GM18861 (cell line): ENCODE data around the gene TBC1D4.
"Not testable (repeated sequence)": the region's sequence is repeated elsewhere in the genome, so short reads cannot be mapped to it uniquely, and the experiment has no call there.

ENCODE experiments used
- ATAC-seq: cut with Tn5 transposase; IDR thresholded peaks from one replicate; pipeline ENCODE4 v1.9.1; 2021; ENCODE audit not compliant: unreplicated experiment

The TBC1D4 gene

DNA sequence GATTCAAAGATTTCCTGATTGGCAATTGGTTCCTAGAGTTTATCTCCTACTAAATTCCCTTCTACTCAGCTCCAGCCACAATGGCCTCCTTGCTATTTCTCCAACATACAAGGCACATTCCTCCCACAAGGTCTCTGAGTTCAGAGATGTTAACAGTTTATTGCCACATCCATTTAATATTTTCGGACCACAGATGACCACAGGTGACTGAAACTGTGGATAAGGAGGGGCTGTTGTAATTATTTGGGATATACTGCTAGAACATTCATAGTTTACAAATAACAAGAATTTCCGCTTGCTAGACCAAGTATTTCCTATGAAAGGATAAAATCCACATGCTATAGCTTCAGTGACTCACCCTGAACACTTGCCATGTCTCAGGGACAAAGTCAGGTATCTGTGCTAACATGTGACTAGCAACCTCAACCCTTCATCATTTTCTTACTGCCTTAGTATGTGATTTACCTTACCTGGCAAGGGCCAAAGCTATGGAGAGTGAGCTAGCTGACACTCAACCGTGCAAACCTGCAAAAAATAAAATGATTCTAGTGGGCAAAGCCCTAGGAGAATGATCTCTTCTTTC lies 117.7 kb downstream of the TBC1D4 start:
- no peak for ATAC-seq

DNA sequence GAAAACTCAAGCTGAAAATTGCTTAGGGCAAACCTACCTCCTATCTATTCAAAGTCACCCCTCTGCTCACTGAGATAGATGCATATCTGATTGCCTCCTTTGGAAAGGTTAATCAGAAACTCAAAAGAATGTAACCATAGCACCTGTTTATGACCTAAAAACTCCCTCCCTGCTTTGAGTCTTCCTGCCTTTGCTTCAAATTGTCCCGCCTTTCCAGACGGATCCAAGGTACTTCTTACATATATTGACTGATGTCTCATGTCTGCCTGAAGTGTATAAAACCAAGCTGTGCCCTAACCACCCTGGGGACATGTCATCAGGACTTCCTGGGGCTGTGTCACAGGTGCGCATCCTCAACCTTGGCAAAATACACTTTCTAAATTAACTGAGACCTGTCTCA lies 118.6 kb downstream of the TBC1D4 start:
- ATAC-seq: no peak

DNA sequence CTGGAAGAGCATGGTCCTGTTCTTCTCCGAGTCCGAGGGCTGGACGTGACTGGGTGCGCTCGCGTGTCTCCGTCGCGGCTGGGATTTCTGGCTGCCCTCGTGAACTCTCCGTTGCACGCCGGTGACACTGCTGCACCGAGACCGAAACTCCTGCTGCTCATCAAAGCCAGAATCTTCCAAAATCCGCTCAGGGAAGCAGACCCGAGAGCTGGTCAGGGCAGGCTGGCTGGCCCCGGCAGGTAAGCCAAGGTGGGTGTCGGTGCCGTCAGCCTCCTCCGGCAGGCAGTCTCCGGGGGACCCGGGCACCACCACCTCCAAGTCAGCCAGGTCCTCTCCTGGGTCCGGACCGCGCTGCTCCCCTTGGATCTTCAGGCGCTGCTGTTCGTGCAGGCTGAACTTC lies 119.9 kb downstream of the TBC1D4 start:
- no peak for ATAC-seq

DNA sequence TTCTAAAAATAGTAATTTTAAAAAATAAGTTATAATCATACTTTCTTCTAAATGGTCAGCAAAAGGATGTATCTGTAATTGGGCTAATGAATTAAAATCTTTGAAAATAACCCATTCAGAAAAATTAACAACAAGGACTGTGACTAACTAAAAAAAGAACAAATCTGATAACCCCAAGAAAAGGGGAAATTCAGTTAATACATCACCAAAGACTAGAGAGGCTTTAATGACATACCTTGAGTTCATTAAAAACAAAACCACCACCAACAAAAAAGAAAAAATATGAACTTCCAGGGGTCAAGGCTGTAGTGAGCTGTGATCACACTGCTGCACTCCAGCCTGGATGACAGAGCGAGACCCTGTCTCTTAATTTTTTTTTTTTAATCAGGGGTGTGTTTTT lies 121.8 kb downstream of the TBC1D4 start:
- ATAC-seq: peak; percentile 63

DNA sequence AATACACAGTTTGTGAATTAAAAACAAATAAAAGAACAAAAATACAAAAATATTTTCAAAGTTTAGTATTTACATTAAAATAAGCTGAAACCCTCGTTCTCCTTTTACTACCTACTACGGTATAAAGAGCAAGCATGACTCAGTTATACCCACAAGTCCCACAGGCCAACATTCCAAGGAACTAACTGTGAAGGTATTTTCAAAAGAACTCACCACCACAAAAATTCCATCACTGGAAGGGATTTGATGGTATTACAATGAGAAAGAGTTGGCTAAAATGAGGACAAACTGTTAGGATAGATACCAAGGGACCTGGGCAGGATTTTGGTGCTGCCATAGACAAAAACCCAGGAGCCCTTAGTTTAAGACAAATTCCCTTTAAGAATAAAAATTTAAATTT lies 122.7 kb downstream of the TBC1D4 start:
- no peak for ATAC-seq

DNA sequence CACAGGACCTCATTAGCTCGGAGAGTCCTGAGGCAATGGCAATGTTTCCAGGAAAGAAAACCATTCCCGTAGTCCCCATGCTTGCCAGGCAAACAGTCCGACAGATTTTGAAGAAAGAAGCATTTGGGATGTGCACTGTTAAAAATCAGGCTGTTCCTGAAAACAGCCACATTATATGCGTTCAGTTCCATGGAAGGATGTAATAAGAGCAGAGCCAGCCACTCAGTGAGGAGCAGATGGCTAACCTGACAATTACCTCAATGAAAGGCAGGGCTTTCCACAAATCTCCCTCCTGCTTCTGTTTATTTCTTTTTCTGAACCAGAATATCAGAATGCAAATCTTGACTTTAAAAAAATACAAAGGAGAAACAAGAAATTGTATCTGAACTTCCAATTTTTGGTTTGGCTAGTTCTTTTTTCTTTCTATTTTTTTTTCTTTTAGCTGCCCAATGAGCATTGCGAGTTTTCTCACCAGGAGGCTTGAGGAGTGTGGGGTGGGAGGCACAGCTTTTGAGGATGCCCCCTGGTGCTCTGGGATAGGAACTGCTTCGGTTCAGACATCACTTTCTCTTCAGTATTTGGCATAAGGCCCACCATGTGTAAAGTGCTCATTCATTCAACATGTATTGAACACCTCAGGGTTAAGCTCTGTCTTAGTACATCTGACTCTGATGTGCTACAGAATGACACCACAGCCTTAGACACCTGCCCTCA lies 124.2 kb downstream of the TBC1D4 start:
- peak; percentile 69 for ATAC-seq

DNA sequence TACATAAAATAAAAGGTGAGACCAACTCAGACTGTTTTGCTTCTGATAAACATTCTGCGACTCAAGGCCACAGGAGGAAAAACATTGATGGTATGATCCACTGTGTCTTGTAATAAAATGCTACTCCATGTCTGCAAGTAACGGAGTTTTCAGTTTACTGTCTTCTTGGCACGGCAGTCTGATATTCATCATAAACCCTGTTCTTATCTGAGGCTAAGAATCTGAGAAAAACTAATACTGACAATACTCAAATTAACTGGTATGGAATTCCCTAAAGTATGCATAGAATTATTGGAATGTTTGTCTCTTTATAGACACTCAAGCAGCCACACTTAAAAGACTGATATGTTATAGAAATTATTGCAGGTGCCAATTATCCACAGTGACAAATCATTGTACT lies 125.5 kb downstream of the TBC1D4 start:
- ATAC-seq: no peak

DNA sequence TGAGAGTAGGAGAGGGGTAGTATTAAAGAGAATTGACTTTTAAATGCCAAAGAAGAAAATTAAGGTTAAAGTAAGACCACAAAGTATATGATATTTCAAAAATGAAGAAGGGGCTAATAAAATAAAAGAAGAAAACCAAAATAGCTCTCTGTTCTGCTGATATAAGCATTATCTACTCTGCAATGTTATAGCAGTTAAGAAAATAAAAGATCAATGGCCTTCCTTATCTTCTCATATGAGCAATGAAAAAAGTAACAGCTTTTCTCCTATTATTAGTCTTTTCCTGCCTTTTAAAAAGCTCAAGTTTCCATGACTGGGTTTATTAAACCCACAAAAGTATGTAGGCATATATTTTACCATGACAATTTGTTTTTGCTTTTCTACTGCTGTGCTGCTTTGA lies 126.4 kb downstream of the TBC1D4 start:
- ATAC-seq: no peak

DNA sequence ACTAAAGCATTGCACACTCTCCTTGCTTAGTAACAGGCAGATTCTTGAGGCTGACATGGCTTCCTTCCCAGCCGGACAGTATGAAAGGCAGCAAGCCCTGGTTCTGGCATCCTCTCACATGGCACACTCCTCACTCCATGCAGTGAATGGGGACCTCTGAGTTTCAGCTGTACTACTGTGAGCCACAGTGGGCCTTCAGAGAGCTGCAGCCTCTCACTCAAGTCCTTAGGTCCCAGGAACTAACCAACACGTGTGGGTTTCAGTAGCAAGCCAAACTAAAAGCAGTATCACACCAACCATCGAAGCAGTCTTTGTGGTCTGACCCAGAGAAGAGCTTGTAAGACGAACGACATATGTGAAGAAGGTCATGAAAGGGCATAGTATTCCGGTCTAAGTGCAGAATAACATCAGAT lies 128.2 kb downstream of the TBC1D4 start:
- ATAC-seq: peak; percentile 51

DNA sequence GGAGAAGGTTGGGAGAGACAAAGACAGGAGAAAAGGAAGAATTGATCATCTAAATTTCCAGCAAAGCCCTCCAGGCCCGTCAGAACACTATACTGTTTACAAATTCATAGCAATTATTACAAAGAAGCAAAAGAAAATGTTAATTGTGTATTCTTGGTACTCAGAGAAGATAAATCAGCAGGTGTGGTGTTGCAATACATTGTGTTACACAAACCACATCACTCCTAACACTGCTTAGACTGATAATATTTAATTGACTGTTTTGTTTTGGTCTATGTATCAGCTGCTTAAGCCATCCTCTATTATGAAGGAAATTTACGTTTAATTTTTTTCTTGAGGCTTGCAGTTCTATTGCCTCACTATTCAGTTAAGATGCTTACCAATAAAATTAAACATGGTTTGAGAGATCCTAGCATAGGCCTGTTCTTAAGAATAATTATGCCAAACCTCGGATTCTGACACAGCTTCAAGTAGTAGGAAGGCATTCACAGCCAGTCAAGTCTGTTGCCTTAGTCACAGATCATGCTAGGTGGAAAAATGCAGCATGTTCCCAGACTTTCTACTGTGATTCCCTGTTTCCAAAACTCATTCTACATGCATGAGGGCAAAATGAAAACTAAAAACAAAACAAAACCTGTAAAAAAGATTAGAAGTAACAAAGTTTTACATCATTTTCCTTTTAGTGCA lies 129.2 kb downstream of the TBC1D4 start:
- no peak for ATAC-seq

DNA sequence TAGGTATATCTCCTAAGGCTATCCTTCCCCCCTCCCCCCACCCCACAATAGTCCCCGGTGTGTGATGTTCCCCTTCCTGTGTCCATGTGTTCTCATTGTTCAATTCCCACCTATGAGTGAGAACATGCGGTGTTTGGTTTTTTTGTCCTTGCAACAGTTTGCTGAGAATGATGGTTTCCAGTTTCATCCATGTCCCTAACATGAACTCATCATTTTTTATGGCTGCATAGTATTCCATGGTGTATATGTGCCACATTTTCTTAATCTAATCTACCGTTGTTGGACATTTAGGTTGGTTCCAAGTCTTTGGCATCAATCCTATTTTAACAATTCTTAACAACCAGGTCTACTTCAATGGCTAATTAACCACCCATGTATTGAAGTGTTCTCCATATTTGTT lies 130.4 kb downstream of the TBC1D4 start:
- not testable (repeated sequence) for ATAC-seq

DNA sequence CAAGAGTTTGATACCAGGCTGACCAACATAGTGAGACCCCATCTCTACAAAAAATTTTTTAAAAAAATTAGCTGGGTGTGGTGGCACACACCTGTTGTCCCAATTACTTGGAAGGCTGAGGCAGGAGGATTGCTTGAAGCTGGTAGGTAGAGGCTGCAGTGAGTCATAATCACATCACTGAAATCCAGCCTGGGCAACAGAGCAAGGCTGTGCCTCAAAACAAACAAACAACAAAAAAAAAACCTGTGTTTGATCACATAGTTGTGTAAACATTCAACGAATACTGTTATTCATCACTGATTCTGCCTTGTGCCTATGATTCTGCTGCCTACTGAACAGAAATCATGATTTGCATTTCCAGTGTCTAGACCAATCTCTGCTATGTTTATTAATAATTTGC lies 134.0 kb downstream of the TBC1D4 start:
- no peak for ATAC-seq

DNA sequence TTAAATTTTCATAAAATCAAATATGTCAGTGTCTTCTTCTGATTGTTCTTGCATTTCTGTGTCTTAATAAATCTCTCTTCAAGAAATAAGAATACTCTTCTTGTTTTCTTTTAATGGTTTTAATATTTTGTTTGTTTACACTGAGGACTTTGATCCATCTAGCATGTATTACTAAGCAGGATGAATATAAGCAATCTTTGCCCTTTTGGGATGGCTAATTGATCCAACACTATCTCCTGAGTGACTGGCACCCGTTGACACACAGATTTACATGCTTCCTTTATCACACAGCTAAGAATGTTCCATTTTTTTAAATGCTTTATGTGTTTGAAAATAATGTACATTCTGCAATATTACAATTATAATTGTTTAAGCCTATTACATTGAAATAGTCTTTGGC lies 134.5 kb downstream of the TBC1D4 start:
- no peak for ATAC-seq

DNA sequence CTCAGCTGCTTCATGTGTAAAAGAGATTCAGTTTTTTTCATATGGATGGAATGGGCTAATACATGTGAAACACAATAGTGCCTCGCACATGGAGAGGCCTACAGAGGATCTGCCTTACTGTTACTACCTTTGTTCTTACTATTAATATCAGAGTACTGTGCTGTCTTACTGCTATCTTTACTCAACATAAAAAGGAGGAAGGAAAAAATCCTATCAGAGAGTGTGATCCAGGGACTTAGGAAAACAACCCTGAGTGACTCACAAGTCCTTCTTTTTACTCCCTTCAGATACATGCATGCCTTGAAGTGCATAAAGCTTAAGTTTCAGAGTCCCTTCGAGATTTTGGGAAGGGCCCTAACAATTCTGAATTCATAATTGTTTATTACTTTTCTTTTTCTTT lies 136.8 kb downstream of the TBC1D4 start:
- ATAC-seq: no peak

DNA sequence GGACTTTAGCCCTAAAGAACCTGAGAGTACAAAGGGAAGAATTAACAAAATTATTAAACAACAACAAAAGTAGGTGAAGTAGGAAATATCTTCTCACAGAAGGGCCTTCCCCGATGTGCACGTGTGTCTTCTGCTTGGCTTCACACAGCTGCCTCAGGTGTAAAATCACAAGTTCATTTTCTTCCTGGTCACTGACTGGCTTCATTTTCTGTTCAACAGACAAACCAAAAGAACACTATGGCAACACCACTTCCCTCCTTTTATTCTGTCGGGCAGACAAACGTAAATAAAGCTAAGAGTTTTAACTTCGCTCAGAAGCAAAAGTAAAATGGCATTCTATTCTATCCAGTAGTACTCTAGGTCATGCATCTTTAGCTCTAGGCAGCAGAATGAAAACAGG lies 140.9 kb downstream of the TBC1D4 start:
- no peak for ATAC-seq

DNA sequence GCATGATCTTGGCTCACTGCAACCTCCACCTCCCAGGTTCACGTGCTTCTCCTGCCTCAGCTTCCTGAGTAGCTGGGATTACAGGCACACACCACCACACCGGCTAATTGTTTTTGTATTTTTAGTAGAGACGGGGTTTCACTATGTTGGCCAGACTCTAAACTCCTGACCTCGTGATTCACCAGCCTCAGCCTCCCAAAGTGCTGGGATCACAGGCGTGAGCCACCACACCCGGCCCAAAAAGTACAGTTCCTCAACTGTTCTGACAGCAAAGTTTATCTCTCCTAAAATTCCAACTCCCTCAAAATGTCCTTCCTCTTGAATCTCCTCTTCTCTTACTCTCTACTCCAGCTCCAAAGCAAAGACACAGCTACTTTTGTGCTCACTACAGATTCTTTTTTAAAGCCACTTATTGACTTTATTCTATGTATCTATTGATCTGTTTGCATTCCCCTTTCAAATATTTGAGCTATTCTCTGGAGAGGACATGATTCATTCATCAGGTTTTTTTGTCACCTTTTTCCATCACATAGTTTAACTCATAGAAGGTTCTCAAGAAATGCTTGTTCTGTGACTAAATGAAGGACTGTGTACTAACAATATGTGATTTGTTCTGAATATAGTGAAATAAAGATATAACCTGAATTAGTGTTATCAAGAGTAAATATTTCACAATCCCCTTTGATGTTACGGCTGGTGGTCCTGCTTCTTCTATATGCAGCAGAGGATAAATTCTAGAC lies 142.2 kb downstream of the TBC1D4 start:
- no peak for ATAC-seq

DNA sequence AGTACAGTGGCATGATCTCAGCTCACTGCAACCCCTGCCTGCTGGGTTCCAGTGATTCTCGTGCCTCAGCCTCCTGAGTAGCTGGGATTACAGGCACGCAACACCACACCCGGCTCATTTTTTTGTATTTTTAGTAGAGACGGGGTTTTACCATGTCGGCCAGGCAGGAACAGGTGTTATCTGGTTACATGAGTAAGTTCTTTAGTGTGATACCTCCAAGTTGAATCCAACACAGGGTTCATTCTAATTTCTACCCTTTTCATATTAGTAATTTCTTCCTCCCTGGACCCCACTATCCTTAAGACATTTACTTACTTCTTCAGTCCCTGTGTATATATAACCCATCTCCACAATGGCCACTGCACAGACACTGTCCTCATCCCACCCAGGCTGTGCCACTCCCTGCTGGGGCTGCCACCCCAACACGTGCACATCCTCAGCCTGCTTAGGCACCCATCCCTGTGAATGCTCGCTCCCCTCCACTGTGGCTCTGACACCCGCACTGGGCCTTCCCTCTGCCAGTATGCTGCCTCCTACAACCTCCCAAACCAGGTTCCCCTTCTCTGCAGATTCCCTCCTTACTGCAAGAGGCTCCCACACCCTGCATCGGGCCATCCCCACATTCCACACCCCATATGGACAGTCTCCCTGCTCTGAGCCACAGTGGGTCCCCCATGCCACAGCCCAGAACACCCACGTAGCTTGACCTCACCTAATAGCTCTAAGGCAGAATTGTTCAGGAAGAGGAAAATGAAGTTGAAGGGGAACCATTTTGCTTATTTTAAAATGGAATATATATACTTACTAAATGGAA lies 147.1 kb downstream of the TBC1D4 start:
- no peak for ATAC-seq

DNA sequence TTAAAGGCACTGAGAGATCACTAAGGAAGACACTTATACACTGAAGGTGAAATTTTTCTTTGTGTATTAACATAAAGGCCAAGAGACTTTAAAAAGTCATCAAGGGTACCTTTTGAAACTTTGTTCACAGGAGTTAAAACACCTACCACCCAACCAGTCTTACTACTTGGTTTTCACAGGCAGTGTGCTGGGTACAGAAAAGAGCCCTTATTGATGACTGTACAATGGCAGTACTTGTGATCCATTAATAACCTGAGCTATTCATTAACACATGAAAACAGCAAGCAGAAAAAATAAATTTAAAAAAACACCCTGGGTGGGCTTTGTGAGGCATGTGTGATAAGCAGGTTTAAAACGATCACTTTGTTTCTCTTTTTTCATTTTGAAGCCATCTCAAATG lies 148.9 kb downstream of the TBC1D4 start:
- no peak for ATAC-seq

DNA sequence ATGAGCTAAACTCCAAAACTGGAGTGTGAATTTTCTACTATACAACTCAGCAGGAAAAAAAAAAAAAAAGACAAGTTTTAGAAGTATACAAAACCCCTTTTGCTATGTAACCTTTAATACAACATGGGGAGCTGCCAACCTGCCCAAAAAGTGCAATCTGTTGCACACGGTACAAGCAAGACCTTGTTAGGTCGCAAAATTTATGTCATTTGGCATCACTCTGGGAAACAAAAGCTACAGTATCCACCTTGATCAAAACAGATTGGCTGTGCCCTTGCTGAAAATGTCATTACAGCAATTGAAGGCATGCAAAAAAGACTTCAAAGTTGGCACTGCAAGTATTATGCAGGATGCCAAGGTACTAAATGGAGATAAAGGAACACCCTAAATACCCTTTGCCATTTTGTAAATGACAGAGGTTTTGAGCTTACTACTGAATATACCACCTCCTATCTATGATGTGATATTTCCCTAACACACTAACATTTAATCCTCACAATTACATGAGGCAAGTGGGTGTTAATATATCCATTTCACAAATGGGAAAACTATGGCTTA lies 150.1 kb downstream of the TBC1D4 start:
- ATAC-seq: no peak

DNA sequence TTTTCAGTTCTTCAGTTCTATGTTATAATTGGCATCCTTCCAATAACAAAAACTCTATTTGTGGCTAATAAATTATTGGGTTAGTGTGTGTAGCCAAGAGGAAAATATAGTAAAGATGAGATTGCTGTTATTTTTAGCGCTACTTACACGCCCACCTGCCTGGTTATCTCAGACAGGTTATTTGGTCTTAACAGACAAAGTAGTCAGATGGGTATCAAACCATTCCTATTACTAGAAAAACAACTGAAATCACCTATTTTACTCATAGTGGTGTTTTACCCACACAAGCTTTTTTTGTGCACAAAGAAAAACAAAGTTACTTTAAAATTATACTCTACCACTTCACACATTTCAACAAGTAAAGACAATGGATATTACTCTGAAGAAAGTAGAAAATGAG lies 151.2 kb downstream of the TBC1D4 start:
- no peak for ATAC-seq

DNA sequence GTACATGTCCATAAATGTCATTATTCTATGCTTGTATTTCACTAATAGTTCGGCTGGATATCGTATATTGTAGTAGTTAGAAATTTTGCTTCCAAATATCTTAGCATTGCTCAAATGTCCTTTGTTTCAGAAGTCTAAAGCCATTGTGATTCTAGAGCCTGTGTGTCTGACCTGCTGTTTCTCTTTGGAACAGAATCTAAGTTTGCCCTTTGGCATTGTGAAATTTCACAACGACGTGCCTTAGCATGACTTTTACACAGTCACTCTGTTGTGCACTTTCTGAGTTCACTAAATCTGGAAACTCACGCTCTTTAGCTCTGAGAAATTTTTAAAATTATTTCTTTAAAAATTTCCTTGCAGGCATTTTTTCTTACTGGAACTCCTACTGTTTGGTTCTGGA lies 152.2 kb downstream of the TBC1D4 start:
- ATAC-seq: no peak
